HCT116 (cell line): ENCODE measurements around the gene NINJ2. TPM values are rescaled to one million over a fixed set of nuclear protein-coding genes. Genes with fewer than 3 reads are reported as not detected.

Experiments
- ATAC-seq: fragments of 200-7000 bp; cut with Tn5 transposase; 2 replicates; pipeline ENCODE4 v1.9.1; 2020; ENCODE audit warnings: mild to moderate bottlenecking, moderate library complexity
- BruUV-seq: library from RNA; stranded (reverse); fragments of 400-500 nt; replicated peaks from 2 replicates; lab custom pipeline; 2021; lab: Mats Ljungman, UMichigan
- CTCF ChIA-PET: fragments of 300-600 bp; sonication (Branson Sonifier 250); formaldehyde crosslinking; loops from one replicate; lab custom pipeline; 2021; ENCODE audit warnings: antibody characterized with exemption; lab: Charles Lee
- POLR2A ChIA-PET: fragments of 300-600, 350-600 bp; sonication (Branson Sonifier 250); formaldehyde crosslinking; loops from one replicate; lab custom pipeline; 2021; ENCODE audit warnings: antibody characterized with exemption; lab: Charles Lee
- RAD21 ChIA-PET, 2 experiments: fragments of 300-600 bp; sonication (Branson Sonifier 250); formaldehyde crosslinking; loops; one replicate each; lab custom pipeline; 2023; ENCODE audit warnings: low total read pairs in 2 of 2; ENCODE audit not compliant: uncharacterized antibody in 2 of 2, unreplicated experiment in 2 of 2, low non-redundant PET in 1 of 2; lab: Charles Lee
- DNase-seq: peaks from one replicate; pipeline ENCODE4 v3.0.0-alpha.2; 2010; ENCODE audit warnings: low read depth, low spot score
- H2AFZ ChIP-seq: fragments of 200-600 bp; shearing (Covaris generic), sonication (generic); 2 replicates; pipeline ENCODE4 v1.6.1; 2017; ENCODE audit warnings: low read depth, mixed run types, mixed read lengths, antibody characterized with exemption, low read length; ENCODE audit not compliant: poor library complexity, severe bottlenecking
- H3K27ac ChIP-seq: 2 replicates; pipeline ENCODE4 v1.5.1; 2012; ENCODE audit warnings: low read depth, low read length
- H3K27me3 ChIP-seq: fragments of 200-600 bp; sonication (generic); 2 replicates; pipeline ENCODE4 v1.6.1; 2016; ENCODE audit warnings: mixed run types, low read length, mixed read lengths; ENCODE audit not compliant: insufficient read depth
- H3K36me3 ChIP-seq, 2 experiments: fragments of 200-500 bp in 1 of 2; fragments of 200-600 bp in 1 of 2; sonication (Bioruptor generic) in 1 of 2; sonication (generic) in 1 of 2; 2 replicates each; pipeline versions ENCODE4 v1.5.1 to v1.6.1; 2014 to 2016; ENCODE audit warnings: low read length in 2 of 2, inconsistent platforms in 1 of 2, mixed read lengths in 1 of 2, mixed run types in 1 of 2; ENCODE audit not compliant: insufficient read depth in 2 of 2, control insufficient read depth in 1 of 2
- H3K4me1 ChIP-seq, 2 experiments: fragments of 200-600 bp in 1 of 2; sonication (generic) in 1 of 2; 2 replicates each; pipeline versions ENCODE4 v1.5.1 to v1.6.1; 2012 to 2017; ENCODE audit warnings: low read length in 2 of 2, inconsistent platforms in 1 of 2, mild to moderate bottlenecking in 1 of 2, mixed read lengths in 1 of 2, mixed run types in 1 of 2, moderate library complexity in 1 of 2; ENCODE audit not compliant: insufficient read depth in 2 of 2, control insufficient read depth in 1 of 2
- H3K4me2 ChIP-seq: fragments of 200-600 bp; sonication (generic); 2 replicates; pipeline ENCODE4 v1.6.1; 2017; ENCODE audit warnings: mixed run types, low read length, mixed read lengths
- H3K4me3 ChIP-seq, 2 experiments: fragments of 200-600 bp in 1 of 2; sonication (generic) in 1 of 2; replicated peaks in 1 of 2; 2 replicates each; pipeline ENCODE4 v1.5.1; 2011 to 2016; ENCODE audit warnings: low read length in 2 of 2, control low read depth in 1 of 2, low read depth in 1 of 2, mild to moderate bottlenecking in 1 of 2, mixed read lengths in 1 of 2, mixed run types in 1 of 2
- H3K79me2 ChIP-seq: fragments of 200-600 bp; sonication (generic); 2 replicates; pipeline ENCODE4 v1.6.1; 2017; ENCODE audit warnings: mild to moderate bottlenecking, mixed run types, low read length, moderate library complexity, mixed read lengths; ENCODE audit not compliant: insufficient read depth
- H3K9ac ChIP-seq: fragments of 200-600 bp; sonication (generic); 2 replicates; pipeline ENCODE4 v1.6.1; 2016; ENCODE audit warnings: low read length, mixed read lengths
- H3K9me2 ChIP-seq: fragments of 200-600 bp; sonication (generic), shearing (Covaris generic); 2 replicates; pipeline ENCODE4 v1.6.1; 2017; ENCODE audit warnings: mixed run types, mild to moderate bottlenecking, moderate library complexity; ENCODE audit not compliant: insufficient read depth
- H3K9me3 ChIP-seq, 2 experiments: fragments of 200-500 bp in 1 of 2; fragments of 200-600 bp in 1 of 2; sonication (Bioruptor generic) in 1 of 2; sonication (generic) in 1 of 2; 2 replicates each; pipeline ENCODE4 v1.6.1; 2014 to 2017; ENCODE audit warnings: low read length in 2 of 2, mixed read lengths in 2 of 2, inconsistent platforms in 1 of 2, low read depth in 1 of 2, mild to moderate bottlenecking in 1 of 2, mixed run types in 1 of 2, moderate library complexity in 1 of 2; ENCODE audit not compliant: control insufficient read depth in 1 of 2, insufficient read depth in 1 of 2
- H4K20me1 ChIP-seq: fragments of 200-600 bp; sonication (generic), shearing (Covaris generic); 2 replicates; pipeline ENCODE4 v1.6.1; 2017; ENCODE audit warnings: mixed run types, mild to moderate bottlenecking, moderate library complexity; ENCODE audit not compliant: insufficient read depth
- ATF3 ChIP-seq: IDR thresholded peaks from 2 replicates; pipeline ENCODE4 v1.6.1; 2012
- CBX3 ChIP-seq: IDR thresholded peaks from 2 replicates; pipeline ENCODE4 v1.6.1; 2012; ENCODE audit warnings: low read depth
- EGR1 ChIP-seq: IDR thresholded peaks from 2 replicates; pipeline ENCODE4 v1.6.1; 2012; ENCODE audit warnings: low read depth
- ELF1 ChIP-seq: IDR thresholded peaks from 2 replicates; pipeline ENCODE4 v1.6.1; 2012; ENCODE audit warnings: low read depth, borderline replicate concordance
- EZH2 ChIP-seq: fragments of 200-600 bp; sonication (generic); IDR thresholded peaks from 2 replicates; pipeline ENCODE4 v1.6.1; 2017; ENCODE audit warnings: antibody characterized with exemption, mixed run types
- EZH2phosphoT487 ChIP-seq: fragments of 200-600 bp; IDR thresholded peaks from 2 replicates; pipeline ENCODE4 v1.6.1; 2018; ENCODE audit warnings: antibody characterized with exemption, borderline replicate concordance
- FOSL1 ChIP-seq: IDR thresholded peaks from 2 replicates; pipeline ENCODE4 v1.6.1; 2012; ENCODE audit warnings: low read depth
- JUND ChIP-seq: IDR thresholded peaks from 2 replicates; pipeline ENCODE4 v1.6.1; 2012
- POLR2AphosphoS5 ChIP-seq: IDR thresholded peaks from 2 replicates; pipeline ENCODE4 v1.6.1; 2011; ENCODE audit warnings: mild to moderate bottlenecking, low read depth, low read length, moderate library complexity
- RAD21 ChIP-seq: IDR thresholded peaks from 2 replicates; pipeline ENCODE4 v1.6.1; 2012; ENCODE audit warnings: low read depth, mild to moderate bottlenecking
- SIN3A ChIP-seq: IDR thresholded peaks from 2 replicates; pipeline ENCODE4 v1.6.1; 2012; ENCODE audit warnings: low read depth
- SP1 ChIP-seq: IDR thresholded peaks from 2 replicates; pipeline ENCODE4 v1.6.1; 2012; ENCODE audit warnings: low read depth
- TCF7L2 ChIP-seq: IDR thresholded peaks from 2 replicates; pipeline ENCODE4 v1.7.0; 2011; ENCODE audit warnings: borderline replicate concordance, inconsistent platforms; ENCODE audit not compliant: insufficient read depth, insufficient read length; ENCODE audit errors: extremely low read depth
- ZFX ChIP-seq: fragments of 450-650 bp; IDR thresholded peaks from 2 replicates; pipeline ENCODE4 v1.6.1; 2017
- ZNF274 ChIP-seq: fragments of 200-500 bp; sonication (Bioruptor generic); IDR thresholded peaks from 2 replicates; pipeline ENCODE4 v1.6.1; 2014; ENCODE audit warnings: mild to moderate bottlenecking, low read depth, low read length, inconsistent platforms
- intact Hi-C: fragments of 100-400 bp; cut with micrococcal nuclease; formaldehyde crosslinking; loops from 2 replicates; pipeline ENCODE4 v1.10.0; 2022
- total RNA-seq: library from RNA; stranded (reverse); gene quantifications from one replicate; pipeline ENCODE4 v1.2.1, GENCODE V29; 2021; ENCODE audit not compliant: unreplicated experiment
- TF ChIP-seq, protein P1 (sequence below): IDR thresholded peaks from 2 replicates; pipeline ENCODE4 v1.6.1; 2011; ENCODE audit warnings: mild to moderate bottlenecking, low read length, moderate library complexity; ENCODE audit not compliant: insufficient replicate concordance; ENCODE audit errors: extremely low read depth
- TF ChIP-seq, protein P2 (sequence below), 3 experiments: fragments of 200-600 bp in 1 of 3; sonication (generic) in 1 of 3; IDR thresholded peaks in 2 of 3; conservative IDR thresholded peaks in 1 of 3; 2 replicates each; pipeline ENCODE4 v1.5.1; 2012 to 2017; ENCODE audit warnings: low read depth in 2 of 3, low read length in 2 of 3, antibody characterized with exemption in 1 of 3, borderline replicate concordance in 1 of 3, control low read depth in 1 of 3, mild to moderate bottlenecking in 1 of 3, mixed read lengths in 1 of 3, mixed run types in 1 of 3, moderate library complexity in 1 of 3; ENCODE audit not compliant: insufficient read depth in 1 of 3

The NINJ2 gene
- total RNA-seq, 1 experiment from 2014 or later, result not detected

GRCh38 chr12:694734-695503, 31.7 kb upstream of the NINJ2 start:
- RAD21 ChIA-PET, result no interaction called here
- POLR2A ChIA-PET, result interaction anchor here (1.0 kb wide), 1 partner anchor 10 kb away, joined by 3 read pairs; no protein-coding TSS in a partner anchor
- no TSS peak for BruUV-seq
- Histone ChIP-seq H3K27ac (no peak overlapping the region), H3K27me3 (no peaks in the 10 kb centered on the region), H3K9me2 (no peaks in the 10 kb centered on the region), H4K20me1 (no peaks in the 10 kb centered on the region), H3K9ac (no peak overlapping the region), H3K4me1 (no peaks in the 10 kb centered on the region), H3K36me3 (no peaks in the 10 kb centered on the region), H3K9me3 (peaks cover 5 to 11% of the 10 kb centered on the region in 2 experiments; a peak in 1 of 4 replicates), H3K4me2 (no peak overlapping the region), H2AFZ (no peak overlapping the region), H3K4me3 (no peak overlapping the region), H3K79me2 (no peaks in the 10 kb centered on the region)
- no peak for ATAC-seq
- CTCF ChIA-PET, result interaction anchor here (1.0 kb wide), 1 partner anchor 119 kb away, joined by 3 read pairs; no protein-coding TSS in a partner anchor
- TF ChIP-seq EZH2phosphoT487 (no peak), ZNF274 (no peak), JUND (no peak), ELF1 (no peak), POLR2AphosphoS5 (no peak), FOSL1 (no peak), CBX3 (no peak), EGR1 (no peak), ZFX (no peak), EZH2 (no peak), RAD21 (no peak), SP1 (no peak), TCF7L2 (no peak), SIN3A (no peak), ATF3 (no peak)
- TF ChIP-seq, protein P1, sequence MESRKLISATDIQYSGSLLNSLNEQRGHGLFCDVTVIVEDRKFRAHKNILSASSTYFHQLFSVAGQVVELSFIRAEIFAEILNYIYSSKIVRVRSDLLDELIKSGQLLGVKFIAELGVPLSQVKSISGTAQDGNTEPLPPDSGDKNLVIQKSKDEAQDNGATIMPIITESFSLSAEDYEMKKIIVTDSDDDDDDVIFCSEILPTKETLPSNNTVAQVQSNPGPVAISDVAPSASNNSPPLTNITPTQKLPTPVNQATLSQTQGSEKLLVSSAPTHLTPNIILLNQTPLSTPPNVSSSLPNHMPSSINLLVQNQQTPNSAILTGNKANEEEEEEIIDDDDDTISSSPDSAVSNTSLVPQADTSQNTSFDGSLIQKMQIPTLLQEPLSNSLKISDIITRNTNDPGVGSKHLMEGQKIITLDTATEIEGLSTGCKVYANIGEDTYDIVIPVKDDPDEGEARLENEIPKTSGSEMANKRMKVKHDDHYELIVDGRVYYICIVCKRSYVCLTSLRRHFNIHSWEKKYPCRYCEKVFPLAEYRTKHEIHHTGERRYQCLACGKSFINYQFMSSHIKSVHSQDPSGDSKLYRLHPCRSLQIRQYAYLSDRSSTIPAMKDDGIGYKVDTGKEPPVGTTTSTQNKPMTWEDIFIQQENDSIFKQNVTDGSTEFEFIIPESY, result no peak
- TF ChIP-seq, protein P2, sequence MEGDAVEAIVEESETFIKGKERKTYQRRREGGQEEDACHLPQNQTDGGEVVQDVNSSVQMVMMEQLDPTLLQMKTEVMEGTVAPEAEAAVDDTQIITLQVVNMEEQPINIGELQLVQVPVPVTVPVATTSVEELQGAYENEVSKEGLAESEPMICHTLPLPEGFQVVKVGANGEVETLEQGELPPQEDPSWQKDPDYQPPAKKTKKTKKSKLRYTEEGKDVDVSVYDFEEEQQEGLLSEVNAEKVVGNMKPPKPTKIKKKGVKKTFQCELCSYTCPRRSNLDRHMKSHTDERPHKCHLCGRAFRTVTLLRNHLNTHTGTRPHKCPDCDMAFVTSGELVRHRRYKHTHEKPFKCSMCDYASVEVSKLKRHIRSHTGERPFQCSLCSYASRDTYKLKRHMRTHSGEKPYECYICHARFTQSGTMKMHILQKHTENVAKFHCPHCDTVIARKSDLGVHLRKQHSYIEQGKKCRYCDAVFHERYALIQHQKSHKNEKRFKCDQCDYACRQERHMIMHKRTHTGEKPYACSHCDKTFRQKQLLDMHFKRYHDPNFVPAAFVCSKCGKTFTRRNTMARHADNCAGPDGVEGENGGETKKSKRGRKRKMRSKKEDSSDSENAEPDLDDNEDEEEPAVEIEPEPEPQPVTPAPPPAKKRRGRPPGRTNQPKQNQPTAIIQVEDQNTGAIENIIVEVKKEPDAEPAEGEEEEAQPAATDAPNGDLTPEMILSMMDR (IDR thresholded peaks at IDR 0.05 in 2 of 3, conservative IDR thresholded peaks at IDR 0.05 in 1 of 3; ENCODE audit: borderline replicate concordance in 1 of 3, insufficient read depth in 1 of 3, low read depth in 2 of 3, low read length in 2 of 3), result no peak
- no peak for DNase-seq
- intact Hi-C loops, result no loop called here
